Esophagus squamous epithelium (tissue), 4 donors: Measurements from ENCODE around the gene FAM151B.

Source experiments
- POLR2A ChIP-seq, 4 donors: fragments of 450-650 bp; IDR thresholded peaks; one replicate each; pipeline ENCODE4 v1.6.1; 2017; ENCODE audit warnings: antibody characterized with exemption in 4 of 4, mild to moderate bottlenecking in 4 of 4, moderate library complexity in 3 of 4
- TF ChIP-seq, protein P1 (sequence below), 6 experiments: fragments of 450-650 bp in 4 of 6; fragments of 200-600 bp in 2 of 6; sonication (generic) in 2 of 6; IDR thresholded peaks; one replicate each; pipeline ENCODE4 v1.5.1; 2016 to 2019; ENCODE audit warnings: antibody characterized with exemption in 6 of 6, mild to moderate bottlenecking in 4 of 6, moderate library complexity in 4 of 6

DNA sequence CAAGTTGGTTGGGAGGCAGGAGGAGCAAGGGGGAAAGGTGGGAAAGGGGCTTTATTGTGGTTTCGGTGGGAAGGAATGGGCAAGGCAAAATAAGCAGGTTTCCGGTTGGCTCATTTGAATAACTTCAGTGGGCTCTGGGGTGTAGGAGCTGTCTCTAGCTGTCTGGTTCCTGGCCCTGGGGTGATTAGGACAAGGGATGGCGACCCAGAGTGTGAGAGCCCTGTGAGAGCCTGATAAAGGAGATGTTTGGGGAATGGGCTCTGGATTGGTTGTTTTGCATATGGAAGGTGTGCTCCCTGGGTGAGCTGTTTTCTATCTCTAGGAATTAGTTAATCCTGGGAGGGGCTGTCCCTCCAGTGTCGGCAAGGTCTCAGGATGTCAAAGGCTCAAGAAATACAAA is 66.7 kb downstream of the FAM151B start:
- TF ChIP-seq, protein P1, sequence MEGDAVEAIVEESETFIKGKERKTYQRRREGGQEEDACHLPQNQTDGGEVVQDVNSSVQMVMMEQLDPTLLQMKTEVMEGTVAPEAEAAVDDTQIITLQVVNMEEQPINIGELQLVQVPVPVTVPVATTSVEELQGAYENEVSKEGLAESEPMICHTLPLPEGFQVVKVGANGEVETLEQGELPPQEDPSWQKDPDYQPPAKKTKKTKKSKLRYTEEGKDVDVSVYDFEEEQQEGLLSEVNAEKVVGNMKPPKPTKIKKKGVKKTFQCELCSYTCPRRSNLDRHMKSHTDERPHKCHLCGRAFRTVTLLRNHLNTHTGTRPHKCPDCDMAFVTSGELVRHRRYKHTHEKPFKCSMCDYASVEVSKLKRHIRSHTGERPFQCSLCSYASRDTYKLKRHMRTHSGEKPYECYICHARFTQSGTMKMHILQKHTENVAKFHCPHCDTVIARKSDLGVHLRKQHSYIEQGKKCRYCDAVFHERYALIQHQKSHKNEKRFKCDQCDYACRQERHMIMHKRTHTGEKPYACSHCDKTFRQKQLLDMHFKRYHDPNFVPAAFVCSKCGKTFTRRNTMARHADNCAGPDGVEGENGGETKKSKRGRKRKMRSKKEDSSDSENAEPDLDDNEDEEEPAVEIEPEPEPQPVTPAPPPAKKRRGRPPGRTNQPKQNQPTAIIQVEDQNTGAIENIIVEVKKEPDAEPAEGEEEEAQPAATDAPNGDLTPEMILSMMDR (IDR thresholded peaks at IDR 0.05) = no peak
- no peak for TF ChIP-seq POLR2A (IDR thresholded peaks at IDR 0.05)
